Measurements from ENCODE around the gene HHAT. TPM values are rescaled to one million over a fixed set of nuclear protein-coding genes. Genes with fewer than 3 reads are reported as not detected.

The HHAT gene
- total and polyA plus RNA-seq, 12 donors: 0.81 to 4.3 (median 2.6) TPM

- Histone ChIP-seq H3K27me3 (no peaks in the 10 kb centered on the region), H3K36me3 (no peaks in the 10 kb centered on the region), H3K27ac (no peak overlapping the region), H3K4me3 (no peak overlapping the region), H3K4me1 (peaks cover 0 to 2% (median 0%) of the 10 kb centered on the region in 9 donors), H3K9me3 (no peaks in the 10 kb centered on the region)
- TF ChIP-seq CTCF (IDR thresholded peaks at IDR 0.05): no peak
- ATAC-seq (no peak), DNase-seq (no peak)
- 87 to 91% methylated on average over 6 of the region's 6 CpGs for WGBS, 2 donors
- intact Hi-C loops (cut with DNase I): no loop called here
Observed at GRCh38 chr1:210482491-210482890, 153.8 kb downstream of the HHAT start.

GRCh38 chr1:210482945-210483617 is 154.4 kb downstream of the HHAT start:
- H3K27ac ChIP-seq: no peak overlapping the region
- H3K27me3 ChIP-seq: no peaks in the 10 kb centered on the region
- H3K36me3 ChIP-seq: no peaks in the 10 kb centered on the region
- no peak overlapping the region for H3K4me3 ChIP-seq
- 87 to 89% methylated on average over 3 of the region's 3 CpGs for WGBS, 2 donors
- H3K9me3 ChIP-seq: no peaks in the 10 kb centered on the region
- no peak for TF ChIP-seq CTCF (IDR thresholded peaks at IDR 0.05)
- DNase-seq (no peak), ATAC-seq (no peak)
- intact Hi-C loops (cut with DNase I): no loop called here
- no peaks in the 10 kb centered on the region for H3K4me1 ChIP-seq

GRCh38 chr1:210483821-210484220 is 155.1 kb downstream of the HHAT start:
- Histone ChIP-seq H3K27me3 (no peaks in the 10 kb centered on the region), H3K4me3 (no peak overlapping the region), H3K36me3 (no peaks in the 10 kb centered on the region), H3K9me3 (no peaks in the 10 kb centered on the region), H3K27ac (no peak overlapping the region), H3K4me1 (no peaks in the 10 kb centered on the region)
- ATAC-seq (no peak), DNase-seq (no peak)
- WGBS, 2 donors: 89 to 90% methylated on average over 2 of the region's 2 CpGs
- intact Hi-C loops (cut with DNase I): no loop called here
- TF ChIP-seq CTCF (IDR thresholded peaks at IDR 0.05): no peak

GRCh38 chr1:210487021-210487420 is 158.3 kb downstream of the HHAT start:
- no peak for TF ChIP-seq CTCF (IDR thresholded peaks at IDR 0.05)
- Histone ChIP-seq H3K36me3 (no peaks in the 10 kb centered on the region), H3K4me1 (no peaks in the 10 kb centered on the region), H3K27ac (no peak overlapping the region), H3K27me3 (no peaks in the 10 kb centered on the region), H3K4me3 (no peak overlapping the region), H3K9me3 (no peaks in the 10 kb centered on the region)
- WGBS, 2 donors: 83 to 96% methylated on average over 2 of the region's 2 CpGs
- intact Hi-C loops (cut with DNase I): no loop called here
- DNase-seq (no peak), ATAC-seq (no peak)

All from heart right ventricle (tissue), 16 donors.